Ishikawa (cell line): ENCODE data around the gene NDUFB2.

Experiments used
- CEBPB ChIP-seq: IDR thresholded peaks from 2 replicates; pipeline ENCODE4 v1.6.1; 2012
- CREB1 ChIP-seq: IDR thresholded peaks from 2 replicates; pipeline ENCODE4 v1.6.1; 2012; ENCODE audit warnings: low read depth
- EGR1 ChIP-seq: IDR thresholded peaks from 2 replicates; pipeline ENCODE4 v1.6.1; 2012
- EP300 ChIP-seq: IDR thresholded peaks from 2 replicates; pipeline ENCODE4 v1.6.1; 2012; ENCODE audit warnings: borderline replicate concordance
- FOXM1 ChIP-seq: IDR thresholded peaks from 2 replicates; pipeline ENCODE4 v1.6.1; 2012; ENCODE audit warnings: low read depth, borderline replicate concordance
- NFIC ChIP-seq: IDR thresholded peaks from 2 replicates; pipeline ENCODE4 v1.6.1; 2012
- RAD21 ChIP-seq: IDR thresholded peaks from 2 replicates; pipeline ENCODE4 v1.6.1; 2012; ENCODE audit warnings: low read depth
- REST ChIP-seq: IDR thresholded peaks from 2 replicates; pipeline ENCODE4 v1.6.1; 2012; ENCODE audit warnings: low read depth, mild to moderate bottlenecking
- TAF1 ChIP-seq: IDR thresholded peaks from 2 replicates; pipeline ENCODE4 v1.6.1; 2012; ENCODE audit warnings: low read depth, mild to moderate bottlenecking
- TCF12 ChIP-seq: IDR thresholded peaks from 2 replicates; pipeline ENCODE4 v1.6.1; 2012; ENCODE audit warnings: low read depth
- TEAD4 ChIP-seq: IDR thresholded peaks from 2 replicates; pipeline ENCODE4 v1.6.1; 2012
- YY1 ChIP-seq: IDR thresholded peaks from 2 replicates; pipeline ENCODE4 v1.6.1; 2012; ENCODE audit warnings: low read depth
- ZBTB7A ChIP-seq: IDR thresholded peaks from 2 replicates; pipeline ENCODE4 v1.6.1; 2012; ENCODE audit warnings: low read depth
- TF ChIP-seq, protein P1 (sequence below): IDR thresholded peaks from 2 replicates; pipeline ENCODE4 v1.6.1; 2012
- TF ChIP-seq, protein P2 (sequence below): IDR thresholded peaks from 2 replicates; pipeline ENCODE4 v1.6.1; 2012

Gene NDUFB2

DNA sequence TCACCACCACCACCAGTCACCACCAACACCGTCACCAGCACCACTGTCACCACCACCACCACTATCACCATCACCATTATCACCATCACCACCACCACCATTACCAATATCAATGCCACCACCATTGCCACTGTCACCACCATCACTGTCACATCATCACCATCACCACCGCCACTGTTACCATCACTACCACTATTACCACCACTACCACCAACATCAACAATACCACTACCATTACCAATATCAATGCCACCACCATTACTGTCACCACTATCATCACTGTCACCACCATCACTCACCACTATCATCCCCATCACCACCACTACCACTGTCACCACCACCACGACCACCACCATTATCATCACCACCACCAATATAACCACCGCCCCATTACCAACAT lies 41.8 kb upstream of the NDUFB2 start:
- TF ChIP-seq TCF12 (no peak), NFIC (no peak), ZBTB7A (no peak), CREB1 (no peak), RAD21 (no peak), FOXM1 (no peak), YY1 (no peak)
- TF ChIP-seq, protein P1, sequence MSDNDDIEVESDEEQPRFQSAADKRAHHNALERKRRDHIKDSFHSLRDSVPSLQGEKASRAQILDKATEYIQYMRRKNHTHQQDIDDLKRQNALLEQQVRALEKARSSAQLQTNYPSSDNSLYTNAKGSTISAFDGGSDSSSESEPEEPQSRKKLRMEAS, result no peak

DNA sequence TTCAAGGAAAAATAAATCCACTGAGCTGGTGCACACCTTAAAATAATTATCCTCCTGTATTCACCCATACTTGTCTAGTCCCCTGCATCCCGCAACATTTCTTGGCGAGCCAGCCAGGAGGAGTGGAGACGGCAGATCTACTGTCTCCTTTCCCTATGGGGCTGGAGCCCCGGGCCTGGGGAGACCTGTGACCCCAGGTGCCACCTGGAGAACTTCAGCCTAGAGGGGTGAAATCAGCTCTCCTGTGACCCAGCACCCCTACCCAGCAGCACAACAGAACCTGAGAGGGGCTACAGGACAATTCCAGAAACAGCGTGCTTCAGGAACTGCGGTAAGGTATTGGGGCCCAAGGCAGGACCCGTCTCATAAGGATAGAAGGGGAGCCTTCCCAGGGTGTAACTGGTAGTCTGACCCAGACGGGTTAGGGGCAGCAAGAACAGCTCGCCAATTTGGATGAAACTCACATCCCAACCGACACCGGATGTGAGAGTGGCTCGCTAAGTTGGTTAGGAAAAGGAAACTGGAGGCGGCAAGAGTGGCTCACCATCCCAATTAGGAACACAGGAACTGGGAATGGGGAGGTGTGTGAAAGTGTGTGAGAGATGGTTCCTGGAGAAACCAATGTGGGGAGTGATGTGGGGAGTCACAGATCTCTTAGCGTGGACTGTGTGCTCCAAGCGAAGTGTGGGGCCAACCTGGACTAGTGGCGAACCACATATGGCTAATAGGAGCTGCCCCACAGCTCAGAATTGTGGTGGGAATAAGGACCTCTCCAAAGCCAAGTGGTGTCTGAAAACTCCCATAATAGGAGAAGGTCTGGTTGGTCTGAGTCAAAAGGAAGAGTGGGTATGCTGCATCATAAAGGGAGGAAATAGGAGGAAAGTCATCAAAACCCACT lies 40.7 kb upstream of the NDUFB2 start:
- TF ChIP-seq CREB1, result no peak
- TF ChIP-seq, protein P2, sequence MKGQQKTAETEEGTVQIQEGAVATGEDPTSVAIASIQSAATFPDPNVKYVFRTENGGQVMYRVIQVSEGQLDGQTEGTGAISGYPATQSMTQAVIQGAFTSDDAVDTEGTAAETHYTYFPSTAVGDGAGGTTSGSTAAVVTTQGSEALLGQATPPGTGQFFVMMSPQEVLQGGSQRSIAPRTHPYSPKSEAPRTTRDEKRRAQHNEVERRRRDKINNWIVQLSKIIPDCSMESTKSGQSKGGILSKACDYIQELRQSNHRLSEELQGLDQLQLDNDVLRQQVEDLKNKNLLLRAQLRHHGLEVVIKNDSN, result no peak
- TF ChIP-seq EGR1, result no peak
- TF ChIP-seq, protein P1, result no peak

- no peak for TF ChIP-seq TEAD4
- TF ChIP-seq, protein P2, result no peak
Observed at GRCh38 chr7:140656548-140657515, 39.7 kb upstream of the NDUFB2 start.

- TF ChIP-seq EGR1 (no peak), EP300 (no peak), TAF1 (no peak)
- TF ChIP-seq, protein P2, result no peak
Observed at GRCh38 chr7:140657891-140658290, 38.6 kb upstream of the NDUFB2 start.

DNA sequence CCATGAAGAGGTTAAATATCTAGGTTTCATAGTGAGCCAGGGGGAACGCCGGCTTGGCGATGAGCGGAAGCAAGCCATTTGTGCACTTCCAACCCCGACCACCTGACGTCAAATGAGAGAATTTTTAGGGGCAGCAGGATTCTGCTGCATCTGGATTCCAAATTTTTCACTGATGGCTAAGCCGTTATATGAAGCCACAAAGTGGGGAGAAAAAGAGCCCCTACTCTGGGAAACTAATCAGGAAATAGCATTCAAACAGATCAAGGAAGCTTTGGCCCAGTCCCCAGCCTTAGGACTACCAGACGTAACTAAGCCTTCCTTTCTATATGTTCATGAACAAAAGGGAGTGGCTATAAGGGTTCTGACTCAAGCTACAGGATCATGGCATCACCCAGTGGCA lies 36.7 kb upstream of the NDUFB2 start:
- TF ChIP-seq REST (no peak), TCF12 (no peak), EP300 (no peak), RAD21 (no peak), TEAD4 (no peak), TAF1 (no peak), EGR1 (no peak), FOXM1 (no peak), CREB1 (no peak)

DNA sequence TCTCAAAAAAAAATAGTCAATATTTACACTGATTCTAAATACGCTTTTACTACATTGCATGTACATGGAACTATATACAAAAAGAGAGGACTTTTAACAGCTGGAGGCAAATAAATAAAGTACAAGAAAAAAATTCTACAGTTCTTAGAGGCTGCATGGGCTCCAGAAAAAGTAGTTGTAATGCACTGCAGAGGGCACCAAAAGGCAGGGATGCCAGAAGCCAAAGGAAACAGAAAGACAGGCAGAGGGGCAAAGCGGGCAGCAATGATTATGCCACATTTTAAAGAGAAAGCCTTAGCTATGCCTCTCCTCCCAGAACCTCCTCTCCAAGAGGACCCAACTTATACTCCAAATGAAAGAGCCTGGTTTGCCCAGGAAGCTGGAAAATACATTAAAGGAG lies 35.4 kb upstream of the NDUFB2 start:
- TF ChIP-seq, protein P1, result no peak
- TF ChIP-seq TCF12 (no peak), FOXM1 (no peak), RAD21 (peak; percentile 40), NFIC (no peak), TAF1 (no peak)

DNA sequence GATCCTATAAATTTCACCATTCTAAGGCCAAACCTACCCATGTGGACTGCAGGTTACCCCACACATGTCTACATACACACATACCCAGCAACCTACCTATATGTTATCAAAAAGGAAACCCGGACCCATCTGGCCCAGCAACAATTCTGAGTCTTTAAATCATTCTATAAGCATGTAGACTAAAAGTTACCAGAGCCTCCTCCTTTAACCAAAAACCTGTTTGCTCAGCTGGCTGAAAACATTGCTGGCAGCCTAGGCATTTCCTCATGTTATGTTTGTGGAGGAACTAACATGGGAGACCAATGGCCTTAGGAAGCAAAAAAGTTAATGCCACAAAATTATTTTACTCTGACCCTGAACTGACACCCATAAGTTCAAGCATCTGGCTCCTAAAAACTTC lies 29.0 kb upstream of the NDUFB2 start:
- no peak for TF ChIP-seq CEBPB
- TF ChIP-seq, protein P2, result no peak
- TF ChIP-seq YY1, result no peak
- no peak for TF ChIP-seq TAF1
- TF ChIP-seq EGR1, result no peak
- TF ChIP-seq TEAD4, result no peak
- TF ChIP-seq TCF12, result no peak
